GM12891 (cell line): ENCODE results near the gene POC5.

Experiments used
- POLR2A ChIP-seq: IDR thresholded peaks from 2 replicates; pipeline ENCODE4 v1.6.1; 2011; ENCODE audit warnings: low read depth, low read length, control low read depth
- POLR2AphosphoS5 ChIP-seq: IDR thresholded peaks from 2 replicates; pipeline ENCODE4 v1.6.1; 2011; ENCODE audit warnings: low read depth, low read length, control low read depth
- SPI1 ChIP-seq: IDR thresholded peaks from 2 replicates; pipeline ENCODE4 v1.6.1; 2011; ENCODE audit warnings: low read depth, low read length, control low read depth
- TAF1 ChIP-seq: IDR thresholded peaks from 2 replicates; pipeline ENCODE4 v1.6.1; 2011; ENCODE audit warnings: low read depth, low read length, control low read depth

DNA sequence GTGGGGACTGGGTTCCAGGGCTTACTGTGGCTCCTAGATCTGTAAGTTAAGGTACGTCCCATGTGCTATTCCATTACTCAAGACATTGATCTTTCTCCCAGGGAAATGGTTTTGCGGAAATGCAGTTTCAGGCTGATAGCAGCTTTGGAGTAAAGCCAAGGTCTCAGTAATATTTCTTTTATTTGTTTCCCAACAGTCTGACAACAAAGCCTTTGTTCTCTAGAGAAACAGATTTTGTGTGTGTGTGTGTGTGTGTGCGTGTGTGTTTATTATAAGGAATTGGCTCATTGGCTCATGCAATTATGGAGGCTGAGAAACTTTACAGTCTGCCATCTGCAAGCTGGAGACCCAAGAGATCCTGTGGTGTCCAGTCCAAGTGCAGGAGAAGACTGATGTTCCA lies 12.1 kb upstream of the POC5 start:
- TF ChIP-seq POLR2A (no peak), POLR2AphosphoS5 (no peak), TAF1 (no peak), SPI1 (no peak)
